Astrocyte (in vitro differentiated cells and primary cell): ENCODE results near the gene ANKRD9. TPM values are rescaled to one million over a fixed set of nuclear protein-coding genes. Genes with fewer than 3 reads are reported as not detected.
A peak's percentile ranks its signal among the peaks of the same experiment; 100 is the strongest.

ENCODE experiments used
- DNase-seq: peaks from one replicate; pipeline ENCODE4 v3.0.0-alpha.2; 2010; ENCODE audit warnings: low read depth
- FAIRE-seq: peaks from 2 replicates; lab custom pipeline; 2011; peaks lifted over from hg19 to GRCh38; lab: Jason Lieb, UNC
- H2AFZ ChIP-seq: 2 replicates; pipeline ENCODE4 v1.6.0; 2012; ENCODE audit warnings: low read depth, low read length, inconsistent platforms
- H3K27ac ChIP-seq: 2 replicates; pipeline ENCODE4 v1.5.1; 2011; ENCODE audit warnings: low read depth, low read length, inconsistent platforms
- H3K27me3 ChIP-seq: 2 replicates; pipeline ENCODE4 v1.6.0; 2011; ENCODE audit warnings: low read length, inconsistent platforms; ENCODE audit not compliant: insufficient read depth
- H3K36me3 ChIP-seq: 2 replicates; pipeline ENCODE4 v1.5.1; 2011; ENCODE audit warnings: low read length, inconsistent platforms; ENCODE audit not compliant: insufficient read depth
- H3K4me1 ChIP-seq: 2 replicates; pipeline ENCODE4 v1.5.1; 2011; ENCODE audit warnings: low read length, inconsistent platforms; ENCODE audit not compliant: insufficient read depth
- H3K4me2 ChIP-seq: 2 replicates; pipeline ENCODE4 v1.6.0; 2012; ENCODE audit warnings: low read length, inconsistent platforms
- H3K4me3 ChIP-seq: 2 replicates; pipeline ENCODE4 v1.5.1; 2011; ENCODE audit warnings: low read depth, mild to moderate bottlenecking, low read length, inconsistent platforms; ENCODE audit not compliant: insufficient read depth
- H3K79me2 ChIP-seq: 2 replicates; pipeline ENCODE4 v1.6.0; 2012; ENCODE audit warnings: mild to moderate bottlenecking, low read length, inconsistent platforms; ENCODE audit not compliant: insufficient read depth
- H3K9ac ChIP-seq: 2 replicates; pipeline ENCODE4 v1.6.0; 2012; ENCODE audit warnings: mild to moderate bottlenecking, low read length, inconsistent platforms
- H3K9me3 ChIP-seq: 2 replicates; pipeline ENCODE4 v1.5.1; 2012; ENCODE audit warnings: low read depth, mild to moderate bottlenecking, low read length, inconsistent platforms; ENCODE audit not compliant: insufficient read depth
- H4K20me1 ChIP-seq: 2 replicates; pipeline ENCODE4 v1.6.0; 2012; ENCODE audit warnings: low read length, inconsistent platforms; ENCODE audit not compliant: insufficient read depth
- H3K27ac Mint-ChIP-seq: one replicate; pipeline ENCODE4 v1.8.0; 2021; ENCODE audit warnings: mild to moderate bottlenecking, mixed read lengths; ENCODE audit not compliant: unreplicated experiment
- H3K27me3 Mint-ChIP-seq: one replicate; pipeline ENCODE4 v1.8.0; 2021; ENCODE audit warnings: low read depth, mixed read lengths; ENCODE audit not compliant: unreplicated experiment
- H3K36me3 Mint-ChIP-seq: one replicate; pipeline ENCODE4 v1.8.0; 2021; ENCODE audit warnings: low read depth, mixed read lengths; ENCODE audit not compliant: unreplicated experiment
- H3K4me1 Mint-ChIP-seq: one replicate; pipeline ENCODE4 v1.8.0; 2021; ENCODE audit warnings: low read depth, mixed read lengths; ENCODE audit not compliant: unreplicated experiment
- H3K4me3 Mint-ChIP-seq: one replicate; pipeline ENCODE4 v1.8.0; 2021; ENCODE audit warnings: mild to moderate bottlenecking, moderate library complexity, mixed read lengths; ENCODE audit not compliant: unreplicated experiment
- H3K9me3 Mint-ChIP-seq: one replicate; pipeline ENCODE4 v1.8.0; 2021; ENCODE audit warnings: mild to moderate bottlenecking, mixed read lengths; ENCODE audit not compliant: unreplicated experiment
- CTCF ChIP-seq: IDR thresholded peaks from 2 replicates; pipeline ENCODE4 v1.5.1; 2011; ENCODE audit warnings: low read depth, mild to moderate bottlenecking, inconsistent platforms, low read length, moderate library complexity; ENCODE audit not compliant: insufficient read depth
- EZH2 ChIP-seq: IDR thresholded peaks from 2 replicates; pipeline ENCODE4 v1.6.1; 2012; ENCODE audit warnings: mild to moderate bottlenecking, low read length, inconsistent platforms; ENCODE audit not compliant: insufficient read depth
- total RNA-seq: library from RNA; stranded (reverse); gene quantifications from 2 replicates; pipeline ENCODE4 v1.2.1, GENCODE V29; 2021

Gene ANKRD9
- total RNA-seq, 1 donor from 2014 or later, result 9.4 TPM

GRCh38 chr14:102524451-102525218 lies 15.1 kb upstream of the ANKRD9 start:
- H3K4me2 ChIP-seq, result peak overlapping the region; percentile 93
- no peaks in the 10 kb centered on the region for H3K9me3 Mint-ChIP-seq
- H3K9ac ChIP-seq, result peak overlapping the region; percentile 69
- no peaks in the 10 kb centered on the region for H3K9me3 ChIP-seq
- TF ChIP-seq EZH2 (no peak), CTCF (peak; percentile 78)
- H3K4me3 ChIP-seq, result peak overlapping the region; percentile 72
- peak overlapping the region; percentile 59 for H3K27ac Mint-ChIP-seq
- peak overlapping the region; percentile 87 for H3K4me3 Mint-ChIP-seq
- H3K27me3 Mint-ChIP-seq, result no peaks in the 10 kb centered on the region
- no peaks in the 10 kb centered on the region for H3K36me3 Mint-ChIP-seq
- H4K20me1 ChIP-seq, result no peaks in the 10 kb centered on the region
- no peaks in the 10 kb centered on the region for H3K36me3 ChIP-seq
- no peak for FAIRE-seq
- DNase-seq, result peak; percentile 95
- no peaks in the 10 kb centered on the region for H3K27me3 ChIP-seq
- H2AFZ ChIP-seq, result peak overlapping the region; percentile 87
- no peaks in the 10 kb centered on the region for H3K79me2 ChIP-seq
- H3K4me1 Mint-ChIP-seq, result no peaks in the 10 kb centered on the region
- peaks cover 14% of the 10 kb centered on the region for H3K4me1 ChIP-seq
- H3K27ac ChIP-seq, result peak overlapping the region; percentile 51

- Histone ChIP-seq H4K20me1 (no peaks in the 10 kb centered on the region), H3K36me3 (no peaks in the 10 kb centered on the region), H3K4me1 (peaks cover 14% of the 10 kb centered on the region), H3K79me2 (no peaks in the 10 kb centered on the region), H3K4me3 (no peak overlapping the region), H2AFZ (peak overlapping the region; percentile 69), H3K27me3 (no peaks in the 10 kb centered on the region), H3K4me2 (peak overlapping the region; percentile 93), H3K9me3 (no peaks in the 10 kb centered on the region), H3K27ac (no peak overlapping the region), H3K9ac (no peak overlapping the region)
- no peak for FAIRE-seq
- Mint-ChIP-seq H3K9me3 (no peaks in the 10 kb centered on the region), H3K4me3 (no peak overlapping the region), H3K4me1 (no peaks in the 10 kb centered on the region), H3K27ac (no peak overlapping the region), H3K36me3 (no peaks in the 10 kb centered on the region), H3K27me3 (no peaks in the 10 kb centered on the region)
- DNase-seq, result no peak
- no peak for TF ChIP-seq CTCF
- TF ChIP-seq EZH2, result no peak
Measured at GRCh38 chr14:102523569-102524450, 14.2 kb upstream of the ANKRD9 start.
